Superior temporal gyrus (tissue), 1 donor: ENCODE results near the gene GNGT1.

Experiments
- DNase-seq: peaks from one replicate; pipeline ENCODE4 v3.0.0-alpha.2; 2016; ENCODE audit errors: extremely low spot score

The GNGT1 gene

DNA sequence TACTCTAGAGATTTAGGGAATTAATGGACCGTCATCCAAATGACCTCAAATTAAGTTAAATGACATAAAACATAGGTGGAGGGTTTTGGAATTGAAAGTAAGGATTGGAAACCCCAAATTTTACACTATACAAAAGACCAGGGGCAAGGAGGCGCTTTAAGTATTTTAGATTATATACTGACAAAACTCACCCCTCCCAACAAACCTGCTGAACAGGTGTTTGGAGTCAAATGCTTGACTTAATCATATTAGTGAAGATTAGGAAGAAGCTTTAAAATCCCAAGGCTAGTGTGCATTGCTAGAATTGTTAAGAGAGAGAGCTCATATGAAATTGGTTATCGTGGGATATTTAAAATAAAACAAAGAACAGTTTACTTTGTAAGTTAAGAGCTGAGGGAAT lies at the start of gene GNGT1:
Gene GNGT1, plus strand, starts transcription at position 301 of the 400 bp plus-strand sequence. CDS start 180 bp downstream, outside the sequence.
- no peak for DNase-seq

DNA sequence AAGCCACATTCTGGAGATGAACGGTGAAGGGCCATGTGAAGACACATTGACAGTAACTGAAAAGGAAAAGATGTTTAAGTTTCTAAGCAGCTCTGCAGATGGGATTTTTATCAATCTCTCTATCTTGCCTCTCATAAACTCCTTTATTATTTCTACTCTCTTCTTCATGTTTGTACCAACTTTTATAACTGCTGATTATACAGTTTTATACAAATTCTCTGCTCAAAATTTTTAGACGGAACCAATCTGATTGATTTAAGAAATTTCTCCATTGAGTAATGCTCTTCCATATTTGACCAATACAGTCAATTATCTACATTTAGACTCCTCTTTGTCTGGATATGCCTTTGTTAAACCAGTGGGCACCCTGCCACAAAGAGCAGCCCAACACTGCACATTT lies 47.5 kb upstream of the GNGT1 start:
- no peak for DNase-seq

DNA sequence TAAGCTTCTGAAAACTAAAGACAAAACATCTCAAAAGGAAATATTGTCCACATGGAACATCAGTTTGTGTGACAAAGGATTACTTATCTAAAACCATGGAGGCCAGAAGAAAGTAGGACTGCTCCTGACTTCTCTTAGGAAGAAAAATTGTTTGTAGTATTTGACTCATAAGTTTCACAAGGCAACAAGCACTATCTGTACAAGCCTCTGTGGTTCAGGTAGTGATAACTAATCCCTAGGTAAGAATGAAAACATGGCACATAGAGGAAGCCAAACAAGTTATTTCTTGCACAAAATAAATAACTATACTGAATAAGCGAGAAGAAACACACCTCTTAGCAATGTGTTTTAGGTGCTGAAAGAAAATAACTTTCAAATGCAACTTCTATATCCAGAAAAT lies 46.1 kb upstream of the GNGT1 start:
- no peak for DNase-seq

DNA sequence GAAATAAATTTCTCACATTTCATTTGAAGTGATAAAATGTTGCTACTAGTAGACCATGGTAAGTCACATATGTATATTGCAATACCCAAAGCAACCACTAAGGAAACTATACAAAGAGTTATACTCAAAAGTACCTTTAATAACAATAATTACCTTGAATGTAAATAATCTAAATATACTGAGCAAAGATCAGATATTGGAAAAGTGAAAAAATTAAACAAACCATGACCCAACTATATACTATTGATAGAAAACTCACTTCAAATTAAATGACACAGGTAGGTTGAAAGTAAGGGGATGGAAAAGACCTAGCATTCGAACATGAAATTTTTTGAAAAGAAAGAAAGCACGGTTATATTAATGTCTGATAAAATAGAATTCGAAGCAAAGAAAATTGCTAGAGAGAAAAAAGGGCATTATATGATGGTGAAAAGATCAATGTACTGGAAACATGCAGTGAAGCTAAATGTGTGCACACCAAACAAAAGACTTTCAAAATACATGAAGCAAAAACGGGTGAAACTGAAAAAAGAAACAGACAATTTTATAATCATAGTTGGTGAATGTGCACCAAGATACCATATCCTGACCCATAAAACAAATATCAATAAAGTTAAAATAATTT lies 44.9 kb upstream of the GNGT1 start:
- DNase-seq, result no peak

DNA sequence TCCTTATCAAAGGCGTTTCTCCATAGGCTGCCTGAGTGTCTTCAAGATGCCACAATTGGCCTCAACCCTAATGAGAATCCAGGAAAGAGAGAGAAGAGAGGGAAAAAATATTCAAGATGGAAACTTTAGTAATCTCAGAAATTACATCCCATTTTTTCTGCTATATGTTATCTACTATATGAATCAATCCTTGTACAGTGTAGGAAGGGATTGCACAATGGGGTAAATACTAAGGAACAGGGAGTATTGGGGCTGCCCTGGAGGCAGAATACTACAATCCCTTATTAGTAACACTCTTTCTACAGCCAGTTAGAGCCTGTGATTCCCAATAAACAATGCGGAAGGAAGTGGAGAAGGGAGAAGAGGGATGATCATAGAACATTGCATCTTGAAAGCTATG lies 43.7 kb upstream of the GNGT1 start:
- no peak for DNase-seq

DNA sequence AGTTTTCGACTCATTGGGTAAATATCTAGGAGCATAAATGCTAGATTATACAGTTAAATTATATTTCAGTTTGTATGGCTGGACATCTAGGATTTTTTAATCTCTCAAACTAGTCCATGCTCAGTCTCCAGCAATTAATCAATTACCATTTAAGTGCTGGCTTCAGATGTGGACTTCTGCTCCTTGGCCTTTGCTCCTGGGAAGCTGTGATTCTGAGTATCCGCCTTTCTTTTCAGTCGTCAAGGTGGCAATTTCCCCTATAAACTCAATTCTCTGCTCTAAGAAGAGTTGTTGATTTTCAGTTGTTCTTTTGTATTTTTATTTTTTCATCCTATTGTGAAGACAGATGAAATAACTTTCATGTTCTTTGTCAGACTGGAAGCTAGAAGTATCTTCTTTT lies 39.5 kb upstream of the GNGT1 start:
- no peak for DNase-seq

DNA sequence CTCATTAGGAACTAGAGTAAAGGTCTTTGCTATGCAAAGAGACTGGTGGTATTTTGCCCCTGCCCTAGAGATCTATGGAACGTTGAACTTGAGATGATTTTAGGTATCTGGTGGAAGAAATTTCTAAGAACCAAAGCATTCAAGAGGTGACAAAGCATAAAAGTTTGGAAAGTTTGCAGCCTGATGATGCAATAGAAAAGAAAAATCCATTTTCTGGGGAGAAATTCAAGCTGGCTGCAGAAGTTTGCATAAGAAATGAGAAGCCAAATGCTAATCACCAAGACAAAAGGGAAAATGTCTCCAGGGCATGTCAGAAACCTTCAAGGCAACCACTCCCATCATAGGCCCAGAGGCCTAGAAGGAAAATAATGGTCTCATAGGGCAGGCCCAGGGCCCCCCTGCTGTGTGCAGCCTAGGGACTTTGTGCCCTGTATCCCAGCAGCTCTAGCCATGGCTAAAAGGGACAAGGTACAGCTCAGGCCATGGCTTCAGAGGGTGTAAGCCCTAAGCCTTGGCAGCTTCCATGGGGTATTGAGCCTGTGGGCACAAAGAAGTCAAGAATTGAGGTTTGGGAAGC lies 32.3 kb upstream of the GNGT1 start:
- DNase-seq, result no peak

DNA sequence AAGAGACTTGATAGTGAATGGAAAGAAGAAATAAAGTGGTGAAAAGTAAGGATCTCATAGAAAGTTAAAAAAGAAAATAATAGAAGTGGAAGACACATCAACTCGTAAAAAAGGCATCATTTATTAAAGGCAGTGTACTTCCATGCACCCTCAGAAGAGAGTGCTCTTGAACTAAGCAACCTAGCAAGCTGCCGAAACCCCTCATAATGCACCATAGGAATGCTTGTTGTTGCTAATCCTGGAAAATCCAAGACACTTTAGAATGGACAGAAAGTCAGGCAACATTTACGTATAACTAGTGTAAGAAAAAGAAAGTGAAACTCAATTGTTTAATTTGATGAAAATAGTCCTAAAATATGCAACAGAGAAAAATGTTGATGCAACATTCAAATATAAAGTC lies 28.6 kb upstream of the GNGT1 start:
- DNase-seq, result no peak

DNA sequence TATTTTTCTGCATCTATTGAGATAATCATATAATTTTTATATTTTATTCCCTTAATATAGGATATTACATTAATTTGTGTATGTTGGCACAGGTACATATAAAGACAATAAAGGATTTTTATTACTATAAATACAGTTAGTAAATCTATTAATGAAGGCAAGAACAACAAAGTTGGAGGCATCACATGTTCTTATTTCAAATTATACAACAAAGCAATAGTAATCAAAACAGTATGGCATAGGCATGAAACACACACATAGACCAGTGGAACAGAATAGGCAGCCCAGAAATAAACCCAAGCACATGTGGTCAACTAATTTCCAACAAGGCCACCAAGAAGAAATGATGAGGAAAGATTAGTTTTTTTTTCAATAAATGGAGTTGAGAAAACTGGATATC lies 27.0 kb upstream of the GNGT1 start:
- DNase-seq, result no peak

DNA sequence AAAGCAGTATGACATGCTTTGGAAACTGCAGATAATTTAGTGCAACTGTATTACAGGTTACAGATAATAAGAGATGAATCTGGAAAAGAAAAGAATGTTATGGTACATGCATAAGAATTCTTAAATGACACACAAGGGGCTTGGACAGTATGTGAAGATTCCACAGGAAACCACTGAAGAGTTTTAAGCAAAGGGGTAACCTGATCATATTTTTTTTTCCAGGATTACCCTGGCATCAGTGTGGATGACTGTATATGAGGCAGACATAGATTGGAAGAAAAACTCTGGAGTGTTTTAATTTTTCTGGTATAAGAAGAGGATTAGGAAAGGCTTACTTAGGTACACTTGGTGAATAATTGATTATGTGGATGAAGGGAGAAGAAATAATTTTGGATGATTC lies 23.9 kb upstream of the GNGT1 start:
- DNase-seq, result no peak

DNA sequence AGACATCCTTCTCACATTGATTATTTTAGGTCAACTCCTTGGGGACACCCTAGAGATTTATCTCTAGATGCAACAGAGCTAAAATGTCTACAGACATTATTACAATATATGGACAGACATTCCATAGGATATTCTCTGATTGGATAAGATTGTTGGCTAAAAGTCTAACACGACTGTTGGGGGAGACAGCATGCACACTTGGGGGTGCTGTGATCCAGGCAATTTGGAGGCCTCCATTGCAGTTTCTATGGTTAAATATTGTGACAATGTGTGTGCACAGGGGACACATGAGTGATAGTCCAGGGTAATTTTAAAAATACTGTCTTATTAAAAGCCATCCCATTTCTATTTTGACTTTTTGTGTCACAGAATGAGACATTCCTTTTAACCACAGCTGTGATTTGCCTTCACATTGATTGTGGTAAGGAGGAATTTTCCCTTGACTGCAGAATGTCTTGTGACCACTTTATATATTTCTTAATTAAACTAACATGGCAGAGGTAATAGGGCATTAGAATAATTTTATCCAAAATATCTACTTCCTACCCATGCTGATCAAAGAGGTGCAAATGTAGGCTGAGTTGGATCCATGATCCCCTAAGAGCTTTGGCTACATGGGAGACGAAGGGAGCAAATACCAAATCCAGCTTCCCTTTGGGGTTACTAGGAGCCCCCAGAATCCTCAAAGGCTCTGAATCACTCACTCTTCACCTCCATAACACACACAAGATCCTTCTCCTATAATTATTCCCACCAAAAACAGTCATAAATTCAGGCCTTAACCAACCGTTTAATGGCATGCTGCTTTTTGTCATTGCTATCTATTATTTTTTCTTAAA lies 23.1 kb upstream of the GNGT1 start:
- no peak for DNase-seq

DNA sequence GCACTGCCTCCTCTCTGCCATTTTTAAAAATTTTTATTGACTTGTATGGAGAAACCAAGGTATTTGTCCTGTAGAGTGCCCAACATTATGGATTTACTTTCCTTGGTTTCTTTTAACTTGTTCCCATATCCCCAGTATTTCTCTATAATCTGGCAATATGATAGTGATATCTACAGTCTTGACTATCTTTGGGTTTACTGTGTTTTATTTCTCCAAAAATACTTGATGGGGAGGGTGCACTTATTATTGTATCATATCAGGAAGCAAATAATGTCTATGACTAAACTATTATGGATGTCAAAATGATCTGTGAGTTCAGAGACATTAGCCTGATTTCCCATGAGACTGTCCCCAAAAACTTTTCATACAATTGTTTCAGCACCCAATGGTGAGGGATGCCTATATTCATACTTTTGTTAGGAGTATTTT lies 22.4 kb upstream of the GNGT1 start:
- no peak for DNase-seq

DNA sequence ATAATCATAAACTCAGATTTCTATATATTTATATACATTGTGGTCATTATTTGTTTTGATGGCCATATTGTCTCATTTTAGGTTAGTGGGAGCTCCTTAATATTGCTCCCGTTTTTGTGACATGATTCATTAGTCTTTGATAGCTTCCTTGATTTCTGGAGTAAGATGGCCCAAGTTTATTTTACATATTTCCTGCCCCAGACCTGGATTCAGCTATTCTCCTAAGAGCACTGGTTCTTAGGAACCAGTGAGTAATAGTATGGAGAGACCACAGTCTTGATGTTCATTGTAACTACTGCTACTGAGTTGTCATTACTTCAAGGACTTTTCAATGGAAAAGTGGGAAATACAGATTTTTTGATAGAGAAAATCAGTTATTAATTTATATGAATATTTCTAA lies 21.8 kb upstream of the GNGT1 start:
- no peak for DNase-seq

DNA sequence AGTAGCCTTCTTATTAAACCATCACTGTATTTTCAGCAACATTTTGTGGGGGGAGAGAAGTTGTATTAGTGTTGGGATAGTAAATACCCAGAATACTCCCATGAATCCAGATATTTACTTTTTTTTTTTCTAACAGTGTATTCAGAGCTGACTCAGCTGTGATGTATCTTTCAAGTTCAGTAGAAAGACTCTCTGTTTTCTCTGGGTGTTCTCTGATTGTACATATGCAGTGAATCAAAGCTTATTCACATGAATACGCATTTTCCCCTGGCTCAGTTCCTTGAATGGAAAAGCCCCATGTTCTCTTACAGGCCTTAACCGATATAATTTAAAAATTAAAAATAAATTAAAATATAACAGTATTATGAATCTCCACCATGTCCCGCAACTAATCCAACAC lies 17.1 kb upstream of the GNGT1 start:
- DNase-seq, result no peak

DNA sequence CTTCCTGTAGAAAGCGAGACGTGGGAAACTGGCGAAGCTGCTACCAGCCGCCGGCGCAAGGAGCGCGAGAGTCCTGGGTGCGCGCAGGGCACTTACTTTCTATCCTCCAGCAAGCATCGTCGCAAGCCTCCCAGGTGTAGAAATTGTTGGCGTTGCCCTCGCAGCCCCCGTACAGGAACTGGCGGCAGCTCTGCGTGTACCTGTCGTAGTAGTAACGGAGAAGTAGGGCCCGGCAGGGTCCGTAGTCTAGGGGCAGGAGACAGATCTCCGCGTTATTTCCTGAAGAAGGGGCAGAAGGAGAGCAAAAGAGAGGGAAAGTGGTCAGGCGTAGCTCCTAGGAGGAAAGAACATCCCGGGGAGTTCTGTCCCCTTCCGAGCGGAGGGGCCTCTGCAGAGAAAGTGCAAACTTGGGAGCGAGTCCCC lies 16.3 kb upstream of the GNGT1 start:
- no peak for DNase-seq

DNA sequence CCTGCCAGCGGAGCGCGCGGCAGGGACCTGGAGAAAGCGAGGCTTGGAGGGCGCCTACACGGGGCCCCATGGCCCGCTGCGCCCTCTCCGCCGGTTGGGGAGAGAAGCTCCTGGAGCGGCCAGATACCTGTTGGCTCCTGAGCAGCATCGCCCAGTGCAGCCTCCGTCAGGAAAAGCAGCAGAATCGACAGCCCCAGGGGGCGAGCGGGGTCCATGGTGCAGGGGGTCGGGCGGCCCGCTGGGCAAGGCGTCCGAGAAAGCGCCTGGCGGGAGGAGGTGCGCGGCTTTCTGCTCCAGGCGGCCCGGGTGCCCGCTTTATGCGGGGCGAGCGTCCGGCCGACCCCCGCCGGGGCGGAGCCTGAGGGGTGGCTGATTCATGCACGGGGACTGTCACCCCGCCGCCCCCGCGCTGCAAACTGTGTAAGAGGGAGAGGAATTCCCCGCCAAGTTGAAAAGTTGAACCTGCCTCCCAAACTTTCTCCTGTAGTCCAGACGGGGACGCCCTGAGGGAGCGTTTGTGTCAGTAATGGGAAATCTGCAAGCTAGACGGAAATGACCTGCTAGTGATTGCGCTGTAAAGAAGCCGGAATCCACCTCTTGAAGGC lies 15.8 kb upstream of the GNGT1 start, which contains the start of gene TFPI2:
Gene TFPI2, minus strand, starts transcription at position 290 of the 605 bp plus-strand sequence. Its CDS starts 75 bp downstream, at position 215.
- no peak for DNase-seq

DNA sequence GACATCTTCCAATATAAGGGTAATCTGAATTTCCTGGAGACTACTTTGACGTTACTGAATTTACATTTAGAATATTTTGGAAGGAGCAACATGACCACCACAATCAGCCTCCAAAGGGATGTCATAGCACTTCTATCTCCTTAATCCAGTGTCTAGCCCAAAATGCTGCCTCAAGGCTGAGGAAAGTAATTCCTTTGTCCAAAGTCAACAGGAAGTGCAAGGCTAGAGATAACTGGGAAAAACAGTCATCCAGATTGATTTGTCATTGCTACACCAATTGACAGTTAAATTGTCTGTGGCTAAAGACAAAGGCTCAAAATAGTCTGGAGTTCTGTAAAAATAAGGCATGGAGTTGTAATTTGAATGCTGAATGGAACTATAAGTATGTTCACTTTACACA lies 11.9 kb upstream of the GNGT1 start:
- no peak for DNase-seq

DNA sequence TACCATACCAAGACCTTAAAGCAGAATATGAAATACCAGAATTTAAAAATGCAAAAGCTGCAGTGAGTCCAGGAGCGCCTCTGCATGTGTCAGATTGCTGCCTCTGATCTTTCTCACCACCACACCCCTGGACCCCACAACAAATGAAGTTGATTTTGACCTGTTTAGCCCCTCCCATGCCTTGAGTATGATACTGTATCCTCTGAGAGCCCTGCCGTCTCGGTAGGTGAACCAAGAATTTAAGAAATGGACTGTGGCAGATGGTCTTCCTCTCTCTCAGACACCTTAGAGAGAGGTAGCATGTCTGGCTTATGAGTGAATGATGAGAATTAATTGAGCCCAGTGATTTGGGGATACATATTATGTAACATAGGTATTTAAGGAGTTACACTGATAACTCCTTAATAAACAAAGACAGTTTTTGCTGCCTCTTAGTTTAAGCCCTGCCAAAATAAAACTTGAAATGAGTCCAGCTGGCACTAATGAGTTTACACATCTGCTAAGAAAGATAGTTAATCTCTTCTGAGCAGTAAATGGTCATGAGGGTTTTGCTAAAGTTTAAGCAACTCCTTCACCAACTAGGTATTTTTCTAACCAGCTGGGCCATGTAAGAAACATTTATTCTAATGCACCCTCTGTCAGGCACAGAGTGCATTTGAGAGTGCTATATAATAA lies 11.3 kb upstream of the GNGT1 start:
- no peak for DNase-seq

DNA sequence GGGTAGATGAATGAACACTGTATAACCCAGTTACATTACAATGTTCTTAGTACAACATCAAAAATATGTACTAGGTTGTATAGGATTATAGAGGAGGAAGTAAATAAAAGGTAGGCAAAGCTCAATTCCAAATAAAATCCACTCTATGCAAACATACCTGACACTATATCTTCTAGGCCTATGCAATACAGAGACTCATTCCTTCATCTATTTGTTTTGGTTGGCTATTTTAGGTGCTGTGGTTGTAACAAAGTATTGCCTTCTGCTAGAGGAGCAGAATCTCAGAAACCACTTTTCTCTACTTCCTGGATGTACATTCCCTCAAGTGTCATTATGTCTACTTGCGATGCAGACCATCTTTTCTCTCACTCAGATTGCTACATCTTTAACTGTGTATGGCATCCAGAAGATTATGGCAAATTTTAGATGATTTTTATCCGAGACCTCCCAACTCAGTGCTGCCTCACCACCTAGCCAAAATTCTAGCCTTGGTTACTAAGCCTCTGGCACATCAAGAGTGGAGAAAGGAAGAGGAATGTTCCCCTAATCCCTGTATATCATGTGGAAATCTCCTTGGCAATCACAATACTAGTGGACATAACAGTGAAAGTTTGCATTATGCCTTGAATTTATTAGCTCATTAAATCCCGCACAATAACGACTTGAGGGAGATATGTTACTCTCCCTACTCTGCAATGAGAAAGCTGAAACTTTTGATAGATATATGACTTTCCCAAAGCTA lies 10.3 kb upstream of the GNGT1 start:
- DNase-seq, result no peak

DNA sequence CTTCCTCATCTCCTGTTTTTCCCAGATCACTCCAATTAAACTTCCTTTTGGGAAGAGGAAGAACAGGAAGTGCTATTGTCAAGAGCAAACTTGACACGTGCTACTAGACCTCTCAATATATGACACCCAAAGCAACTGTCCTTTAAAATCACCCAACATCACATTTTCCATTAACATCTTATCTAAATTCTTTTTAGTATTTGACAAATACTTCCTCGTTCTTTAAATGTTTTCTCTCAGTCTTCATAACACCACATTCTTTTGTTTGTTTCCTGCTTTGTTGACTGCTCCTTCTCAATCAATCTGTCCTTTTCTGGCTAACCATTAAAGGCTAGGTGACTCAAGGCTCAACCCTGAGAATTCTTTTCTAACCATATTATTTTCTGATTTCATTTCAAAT lies 8.7 kb upstream of the GNGT1 start:
- no peak for DNase-seq

DNA sequence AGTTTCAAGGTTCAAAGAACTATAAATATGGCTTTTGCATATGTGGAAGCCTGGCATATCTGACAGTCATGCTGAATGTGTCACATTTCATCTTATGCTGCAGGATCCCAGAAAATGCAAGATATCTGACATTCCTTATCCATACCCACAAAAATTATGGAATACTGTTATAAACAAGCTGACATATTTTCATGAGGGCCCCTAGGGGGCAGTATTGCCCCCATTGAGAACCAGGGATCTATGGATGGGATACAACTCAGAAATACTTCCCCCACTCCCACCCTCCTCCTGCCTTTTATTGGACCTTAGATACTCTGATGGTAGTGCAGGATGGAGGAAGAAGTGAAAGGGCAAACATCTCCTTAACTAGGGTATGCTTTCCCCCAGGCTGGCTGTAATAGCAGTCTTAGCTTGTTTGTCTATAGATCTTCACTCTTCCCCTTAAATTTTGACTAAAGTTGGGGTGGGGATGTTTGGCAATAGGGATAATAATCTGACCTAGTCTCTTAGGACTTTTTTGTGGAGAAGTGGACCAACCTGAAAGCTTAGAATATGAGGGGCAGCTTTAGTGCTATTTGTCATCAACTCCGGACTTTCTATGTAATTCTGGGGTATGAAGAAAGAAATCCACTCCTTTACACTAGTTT lies 3.5 kb upstream of the GNGT1 start:
- no peak for DNase-seq
